Measurements from ENCODE around the gene CR1L.
"Not testable (repeated sequence)": the region's sequence is repeated elsewhere in the genome, so short reads cannot be mapped to it uniquely, and the experiment has no call there.

Gene CR1L

DNA sequence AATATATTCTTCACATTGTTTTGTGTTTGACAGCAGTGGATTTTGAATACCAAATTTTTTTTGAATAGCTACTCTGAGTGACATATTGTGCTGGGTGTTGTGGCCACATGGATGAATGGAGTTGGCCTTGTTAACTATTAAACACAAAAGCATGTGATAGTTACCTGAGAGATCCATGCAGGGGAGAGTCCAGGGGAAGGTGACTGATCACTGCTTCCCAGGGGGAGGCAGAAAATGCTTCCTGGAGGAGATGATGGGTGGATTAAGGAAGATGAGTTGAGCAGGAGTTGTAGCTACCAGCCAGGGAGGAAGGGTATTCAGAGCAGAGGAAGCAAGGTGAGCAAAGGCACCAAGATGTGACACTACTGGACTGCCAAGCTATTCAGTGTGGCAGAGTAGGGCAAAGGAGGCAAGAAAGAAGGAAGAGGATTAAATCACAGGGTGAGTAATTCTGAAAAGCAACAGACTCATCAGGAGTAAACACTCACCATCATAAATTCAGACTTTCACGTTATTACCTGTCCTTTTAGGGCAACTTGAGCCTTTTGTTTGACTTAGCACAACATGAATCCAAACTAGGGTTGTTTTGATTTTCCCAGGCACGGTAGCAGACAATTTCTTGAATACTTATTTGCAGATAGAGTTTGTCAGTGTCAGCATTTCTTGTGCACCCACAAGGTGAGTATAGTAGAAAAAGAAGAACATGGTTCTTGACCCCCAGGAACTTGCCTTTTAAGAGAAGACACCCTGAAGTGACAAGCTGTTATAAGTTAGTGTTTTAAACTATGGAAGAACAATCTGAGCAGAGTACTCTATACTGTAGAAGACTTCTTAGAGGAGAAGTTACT, 111.1 kb downstream of the CR1L start:
- TF ChIP-seq GATA1 (IDR thresholded peaks at IDR 0.05; ENCODE audit: low read depth, low read length), result no peak
- TF ChIP-seq POLR2A (IDR thresholded peaks at IDR 0.05; ENCODE audit: low read length), result no peak
- no peak for DNase-seq

DNA sequence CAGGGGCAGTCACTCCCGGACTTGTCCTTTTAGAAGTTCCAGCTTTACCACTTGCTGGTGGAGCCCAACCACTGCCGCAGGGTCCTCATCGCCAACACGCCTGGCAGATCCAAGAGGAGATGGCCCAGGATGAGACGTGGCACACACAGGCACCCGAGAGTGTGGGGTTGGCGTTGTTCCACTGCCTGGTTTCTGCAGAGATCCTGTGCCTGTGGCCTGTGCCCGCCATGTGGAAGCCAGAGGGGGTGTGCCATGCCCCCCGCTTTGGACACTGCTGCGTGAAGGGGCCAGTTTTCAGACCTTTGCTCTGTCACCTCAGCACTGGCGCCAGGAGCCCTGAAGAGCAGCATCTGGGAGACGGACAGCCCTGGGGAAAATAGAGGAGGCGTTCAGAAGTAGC, 117.7 kb downstream of the CR1L start:
- no peak for DNase-seq
- no peak for TF ChIP-seq POLR2A (IDR thresholded peaks at IDR 0.05; ENCODE audit: low read length)
- TF ChIP-seq GATA1 (IDR thresholded peaks at IDR 0.05; ENCODE audit: low read depth, low read length), result no peak

DNA sequence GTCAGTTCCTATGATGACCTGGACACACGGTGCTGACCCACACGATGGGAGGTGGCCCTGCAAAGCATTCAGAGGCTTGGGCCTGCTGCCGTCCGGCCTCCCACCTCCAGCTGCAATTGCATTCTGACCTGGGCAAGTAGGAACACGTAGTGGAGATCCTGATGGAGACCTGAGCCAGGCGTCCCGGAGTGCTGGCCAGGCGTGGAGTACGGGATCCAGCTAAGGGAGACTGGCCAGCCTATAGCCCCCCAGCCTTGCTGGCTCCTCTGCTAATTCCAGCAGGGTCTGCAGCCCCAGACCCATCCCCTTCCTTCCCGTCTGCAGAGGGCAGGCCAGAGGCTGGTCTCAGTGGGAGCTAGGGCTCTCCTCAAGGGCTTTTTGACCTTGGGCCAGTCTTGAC, 118.2 kb downstream of the CR1L start:
- TF ChIP-seq GATA1 (IDR thresholded peaks at IDR 0.05; ENCODE audit: low read depth, low read length) (no peak), POLR2A (IDR thresholded peaks at IDR 0.05; ENCODE audit: low read length) (no peak)
- DNase-seq, result no peak

DNA sequence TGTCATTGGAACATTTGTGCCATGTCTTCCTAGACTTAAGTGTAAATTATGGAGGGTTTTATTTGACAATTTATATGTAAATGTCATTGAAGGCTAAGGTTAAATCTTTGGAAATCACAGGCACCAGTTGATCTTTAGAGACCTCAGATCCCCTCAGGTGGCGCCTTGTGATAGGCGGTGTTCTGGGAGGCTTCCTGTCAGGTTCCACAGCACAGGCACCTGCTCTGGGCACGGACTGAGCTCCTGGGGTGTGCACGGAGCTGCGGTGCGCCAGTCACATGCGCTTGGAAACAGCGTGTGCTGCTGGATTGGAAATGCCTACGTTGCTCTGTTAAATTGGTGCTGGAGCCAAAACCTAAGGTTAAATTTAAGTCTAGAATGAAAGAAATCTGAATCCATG, 119.0 kb downstream of the CR1L start:
- no peak for DNase-seq

DNA sequence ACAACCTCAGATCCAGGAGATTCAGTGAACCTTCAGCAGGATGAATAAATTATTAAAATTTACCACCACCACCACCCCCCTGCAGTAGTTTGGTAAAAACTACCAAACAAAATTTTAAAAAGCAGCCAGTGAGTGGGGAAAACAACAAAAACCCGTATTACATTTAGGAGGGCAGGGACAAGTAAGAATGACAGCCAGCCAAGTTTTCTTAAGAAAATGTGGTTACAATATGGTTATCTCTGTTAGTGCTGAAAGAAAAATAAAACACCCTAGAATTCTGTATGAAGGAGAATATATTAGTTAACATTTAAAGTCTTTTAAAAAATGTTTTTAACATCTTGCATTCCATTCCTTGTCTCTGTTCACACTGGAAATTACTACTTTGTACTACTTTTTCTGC, 121.6 kb downstream of the CR1L start:
- TF ChIP-seq GATA1 (IDR thresholded peaks at IDR 0.05; ENCODE audit: low read depth, low read length) (no peak), POLR2A (IDR thresholded peaks at IDR 0.05; ENCODE audit: low read length) (no peak)
- DNase-seq, result no peak

More for the DNA sequence above, 119.0 kb downstream of the CR1L start:
- TF ChIP-seq GATA1 (IDR thresholded peaks at IDR 0.05; ENCODE audit: low read depth, low read length) (no peak), POLR2A (IDR thresholded peaks at IDR 0.05; ENCODE audit: low read length) (no peak)

DNA sequence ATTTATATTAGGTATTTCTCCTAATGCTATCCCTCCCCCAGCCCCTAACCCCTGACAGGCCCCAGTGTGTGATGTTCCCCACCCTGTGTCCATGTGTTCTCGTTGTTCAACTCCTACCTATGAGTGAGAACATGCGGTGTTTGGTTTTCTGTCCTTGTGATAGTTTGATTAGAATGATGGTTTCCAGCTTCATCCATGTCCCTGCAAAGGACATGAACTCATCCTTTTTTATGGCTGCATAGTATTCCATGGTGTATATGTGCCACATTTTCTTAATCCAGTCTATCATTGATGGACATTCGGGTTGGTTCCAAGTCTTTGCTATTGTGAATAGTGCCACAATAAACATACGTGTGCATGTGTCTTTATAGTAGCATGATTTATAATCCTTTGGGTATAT, 125.6 kb downstream of the CR1L start:
- DNase-seq, result not testable (repeated sequence)

Data from erythroblast (primary cell).